HEK293 (cell line): ENCODE results near the gene MTERF4.

Experiments used
- CTCF ChIA-PET: fragments of 350-600 bp; formaldehyde crosslinking; extraction: SDS; loops from one replicate; lab custom pipeline; 2021; ENCODE audit warnings: antibody characterized with exemption; lab: Yijun Ruan, JAX
- POLR2A ChIA-PET: fragments of 300-600 bp; formaldehyde crosslinking; extraction: SDS; loops from one replicate; lab custom pipeline; 2020; ENCODE audit warnings: antibody characterized with exemption, inconsistent platforms; lab: Yijun Ruan, JAX
- H3K27ac ChIP-seq: fragments of 200-500 bp; sonication (Bioruptor generic); 2 replicates; pipeline ENCODE4 v1.5.1; 2014; ENCODE audit warnings: low read depth, low read length, control low read depth, inconsistent platforms; ENCODE audit errors: extremely low read depth
- H3K36me3 ChIP-seq, 2 experiments: fragments of 200-500 bp in 1 of 2; sonication (Bioruptor generic) in 1 of 2; 1 replicate in 1 of 2; 2 replicates in 1 of 2; pipeline ENCODE4 v1.5.1; 2014 to 2017; ENCODE audit warnings: inconsistent platforms in 2 of 2, low read length in 2 of 2; ENCODE audit not compliant: control insufficient read depth in 2 of 2, insufficient read depth in 1 of 2
- H3K4me1 ChIP-seq: fragments of 200-500 bp; sonication (Bioruptor generic); 2 replicates; pipeline ENCODE4 v1.5.1; 2014; ENCODE audit warnings: mild to moderate bottlenecking, low read length, inconsistent platforms; ENCODE audit not compliant: control insufficient read depth, insufficient read depth
- H3K4me3 ChIP-seq: 2 replicates; pipeline ENCODE4 v1.5.1; 2011; ENCODE audit warnings: low read depth, mild to moderate bottlenecking, control low read depth, low read length, moderate library complexity
- H3K9me3 ChIP-seq: fragments of 200-500 bp; sonication (Bioruptor generic); 2 replicates; pipeline ENCODE4 v1.5.1; 2014; ENCODE audit warnings: low read depth, low read length, inconsistent platforms; ENCODE audit not compliant: control insufficient read depth, insufficient read depth
- GLIS2 ChIP-seq: fragments of 450-650 bp; formaldehyde crosslinking; IDR thresholded peaks from 2 replicates; pipeline ENCODE4 v1.5.1; 2016; ENCODE audit warnings: missing biosample characterization, missing genetic modification characterization
- IKZF3 ChIP-seq: fragments of 450-650 bp; IDR thresholded peaks from 2 replicates; pipeline ENCODE4 v1.5.0; 2018; ENCODE audit warnings: missing biosample characterization, mild to moderate bottlenecking, missing genetic modification characterization, moderate library complexity
- OSR2 ChIP-seq: fragments of 450-650 bp; formaldehyde crosslinking; IDR thresholded peaks from 2 replicates; pipeline ENCODE4 v1.5.1; 2016; ENCODE audit warnings: missing biosample characterization, missing genetic modification characterization
- RBAK ChIP-seq: fragments of 450-650 bp; formaldehyde crosslinking; IDR thresholded peaks from 2 replicates; pipeline ENCODE4 v1.5.1; 2016; ENCODE audit warnings: missing biosample characterization, missing genetic modification characterization
- ZBTB21 ChIP-seq: fragments of 450-650 bp; formaldehyde crosslinking; IDR thresholded peaks from 2 replicates; pipeline ENCODE4 v1.5.1; 2017; ENCODE audit warnings: missing biosample characterization, missing genetic modification characterization
- ZNF132 ChIP-seq: fragments of 450-650 bp; formaldehyde crosslinking; IDR thresholded peaks from 2 replicates; pipeline ENCODE4 v1.5.1; 2017; ENCODE audit warnings: missing biosample characterization, missing genetic modification characterization, borderline replicate concordance
- ZNF146 ChIP-seq: fragments of 450-650 bp; formaldehyde crosslinking; IDR thresholded peaks from 2 replicates; pipeline ENCODE4 v1.5.1; 2016; ENCODE audit warnings: missing biosample characterization, missing genetic modification characterization
- ZNF202 ChIP-seq: fragments of 450-650 bp; formaldehyde crosslinking; IDR thresholded peaks from 2 replicates; pipeline ENCODE4 v1.5.1; 2016; ENCODE audit warnings: missing biosample characterization, missing genetic modification characterization, borderline replicate concordance
- ZNF416 ChIP-seq: fragments of 450-650 bp; formaldehyde crosslinking; IDR thresholded peaks from 2 replicates; pipeline ENCODE4 v1.5.1; 2016; ENCODE audit warnings: missing biosample characterization, missing genetic modification characterization
- ZNF514 ChIP-seq: fragments of 450-650 bp; formaldehyde crosslinking; IDR thresholded peaks from 2 replicates; pipeline ENCODE4 v1.5.1; 2016; ENCODE audit warnings: missing biosample characterization, missing genetic modification characterization
- ZNF521 ChIP-seq: fragments of 450-650 bp; formaldehyde crosslinking; IDR thresholded peaks from 2 replicates; pipeline ENCODE4 v1.5.1; 2017; ENCODE audit warnings: missing biosample characterization, mild to moderate bottlenecking, missing genetic modification characterization
- ZNF585B ChIP-seq: fragments of 450-650 bp; formaldehyde crosslinking; IDR thresholded peaks from 2 replicates; pipeline ENCODE4 v1.5.1; 2016; ENCODE audit warnings: missing biosample characterization, missing genetic modification characterization
- ZNF660 ChIP-seq: fragments of 450-650 bp; IDR thresholded peaks from 2 replicates; pipeline ENCODE4 v1.5.1; 2018; ENCODE audit warnings: missing biosample characterization, mild to moderate bottlenecking, missing genetic modification characterization
- ZNF677 ChIP-seq: fragments of 450-650 bp; IDR thresholded peaks from 2 replicates; pipeline ENCODE4 v1.5.0; 2018; ENCODE audit warnings: missing biosample characterization, mild to moderate bottlenecking, missing genetic modification characterization, moderate library complexity
- ZSCAN30 ChIP-seq: fragments of 450-650 bp; IDR thresholded peaks from 2 replicates; pipeline ENCODE4 v1.5.1; 2018; ENCODE audit warnings: missing biosample characterization, mild to moderate bottlenecking, missing genetic modification characterization, moderate library complexity
- TF ChIP-seq, protein P1 (sequence below): fragments of 450-650 bp; formaldehyde crosslinking; IDR thresholded peaks from 2 replicates; pipeline ENCODE4 v1.5.1; 2016; ENCODE audit warnings: missing biosample characterization, missing genetic modification characterization
- TF ChIP-seq, protein P2 (sequence below): fragments of 450-650 bp; formaldehyde crosslinking; IDR thresholded peaks from 2 replicates; pipeline ENCODE4 v1.5.1; 2016; ENCODE audit warnings: missing biosample characterization, missing genetic modification characterization, low read depth
- TF ChIP-seq, protein P3 (sequence below): fragments of 450-650 bp; formaldehyde crosslinking; IDR thresholded peaks from 2 replicates; pipeline ENCODE4 v1.5.1; 2016; ENCODE audit warnings: missing biosample characterization, missing genetic modification characterization
- TF ChIP-seq, protein P4 (sequence below): fragments of 450-650 bp; formaldehyde crosslinking; IDR thresholded peaks from 2 replicates; pipeline ENCODE4 v1.5.0; 2017; ENCODE audit warnings: missing biosample characterization, missing genetic modification characterization, borderline replicate concordance

Gene MTERF4

DNA sequence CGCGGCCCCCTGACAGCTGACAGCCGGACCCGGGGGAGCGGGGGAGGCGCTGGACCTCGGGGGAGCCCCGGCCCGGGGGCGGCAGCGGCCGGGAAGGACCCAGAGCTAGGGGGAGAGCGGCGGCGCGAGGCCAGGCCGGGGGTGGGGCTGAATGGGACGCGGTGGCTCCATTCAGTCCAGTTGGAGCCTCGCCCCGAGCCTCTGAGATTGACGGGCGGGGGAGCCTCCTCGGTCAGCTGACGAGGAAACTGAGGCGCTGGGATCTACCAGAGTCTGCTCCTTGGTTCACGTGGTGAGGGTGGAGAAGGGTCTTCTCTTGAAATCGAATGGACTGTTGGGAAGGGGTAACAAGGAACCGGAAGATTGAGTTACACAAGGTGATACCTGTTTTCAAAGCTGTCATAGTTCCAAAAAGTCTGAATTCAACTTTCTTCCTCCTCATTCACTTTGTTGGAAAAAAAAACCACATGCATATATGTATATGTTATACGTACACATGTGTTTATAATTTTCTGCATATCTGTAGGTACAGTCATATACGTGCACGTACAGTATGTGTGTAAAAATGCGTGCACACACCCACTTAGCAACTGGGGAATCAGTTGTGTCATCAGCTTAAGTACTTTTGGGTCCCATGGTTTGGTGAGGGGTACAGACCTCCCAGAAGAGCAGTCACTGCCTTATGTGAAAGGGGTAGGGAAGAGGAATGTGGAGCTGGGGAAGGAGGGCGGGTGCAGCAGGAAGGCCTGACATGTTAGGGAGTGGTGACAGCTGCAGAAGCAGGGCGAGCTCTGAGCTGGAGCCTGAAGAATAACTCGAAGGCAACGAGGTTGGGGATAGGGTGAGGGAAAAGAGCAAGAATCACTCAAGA lies 48.8 kb upstream of the MTERF4 start:
- peak overlapping the region; percentile 73; the same call in 1 of the 2 replicates for H3K27ac ChIP-seq
- ChIA-PET CTCF (interaction anchor here (1.3 kb wide), 1 partner anchor 73 kb away, joined by 4 read pairs; no protein-coding TSS in a partner anchor), POLR2A (interaction anchor here (1.2 to 2.7 kb wide), 4 partner anchors 13 to 150 kb away, joined by 3 to 13 read pairs (median 4); partner anchors contain the start of gene MTERF4)
- TF ChIP-seq IKZF3 (no peak), ZNF416 (no peak), ZBTB21 (tag by site-specific recombination) (no peak), ZNF585B (tag by site-specific recombination) (no peak), ZNF146 (no peak), ZNF514 (tag by site-specific recombination) (no peak), ZNF521 (tag by site-specific recombination) (no peak), RBAK (tag by site-specific recombination) (no peak), ZNF677 (no peak), GLIS2 (tag by site-specific recombination) (peak; percentile 32; the same call in 1 of the 2 replicates), ZNF660 (tag by site-specific recombination) (0 out of 2 replicates have a peak, but pooled peaks have one; percentile 43), ZNF132 (tag by site-specific recombination) (no peak), ZNF202 (tag by site-specific recombination) (no peak), ZSCAN30 (tag by site-specific recombination) (0 out of 2 replicates have a peak, but pooled peaks have one; percentile 10), OSR2 (tag by site-specific recombination) (no peak)
- TF ChIP-seq, protein P1, sequence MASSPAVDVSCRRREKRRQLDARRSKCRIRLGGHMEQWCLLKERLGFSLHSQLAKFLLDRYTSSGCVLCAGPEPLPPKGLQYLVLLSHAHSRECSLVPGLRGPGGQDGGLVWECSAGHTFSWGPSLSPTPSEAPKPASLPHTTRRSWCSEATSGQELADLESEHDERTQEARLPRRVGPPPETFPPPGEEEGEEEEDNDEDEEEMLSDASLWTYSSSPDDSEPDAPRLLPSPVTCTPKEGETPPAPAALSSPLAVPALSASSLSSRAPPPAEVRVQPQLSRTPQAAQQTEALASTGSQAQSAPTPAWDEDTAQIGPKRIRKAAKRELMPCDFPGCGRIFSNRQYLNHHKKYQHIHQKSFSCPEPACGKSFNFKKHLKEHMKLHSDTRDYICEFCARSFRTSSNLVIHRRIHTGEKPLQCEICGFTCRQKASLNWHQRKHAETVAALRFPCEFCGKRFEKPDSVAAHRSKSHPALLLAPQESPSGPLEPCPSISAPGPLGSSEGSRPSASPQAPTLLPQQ: peak; percentile 18; the same call in 1 of the 2 replicates
- TF ChIP-seq, protein P2, sequence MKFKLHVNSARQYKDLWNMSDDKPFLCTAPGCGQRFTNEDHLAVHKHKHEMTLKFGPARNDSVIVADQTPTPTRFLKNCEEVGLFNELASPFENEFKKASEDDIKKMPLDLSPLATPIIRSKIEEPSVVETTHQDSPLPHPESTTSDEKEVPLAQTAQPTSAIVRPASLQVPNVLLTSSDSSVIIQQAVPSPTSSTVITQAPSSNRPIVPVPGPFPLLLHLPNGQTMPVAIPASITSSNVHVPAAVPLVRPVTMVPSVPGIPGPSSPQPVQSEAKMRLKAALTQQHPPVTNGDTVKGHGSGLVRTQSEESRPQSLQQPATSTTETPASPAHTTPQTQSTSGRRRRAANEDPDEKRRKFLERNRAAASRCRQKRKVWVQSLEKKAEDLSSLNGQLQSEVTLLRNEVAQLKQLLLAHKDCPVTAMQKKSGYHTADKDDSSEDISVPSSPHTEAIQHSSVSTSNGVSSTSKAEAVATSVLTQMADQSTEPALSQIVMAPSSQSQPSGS (tag by site-specific recombination): no peak
- TF ChIP-seq, protein P3, sequence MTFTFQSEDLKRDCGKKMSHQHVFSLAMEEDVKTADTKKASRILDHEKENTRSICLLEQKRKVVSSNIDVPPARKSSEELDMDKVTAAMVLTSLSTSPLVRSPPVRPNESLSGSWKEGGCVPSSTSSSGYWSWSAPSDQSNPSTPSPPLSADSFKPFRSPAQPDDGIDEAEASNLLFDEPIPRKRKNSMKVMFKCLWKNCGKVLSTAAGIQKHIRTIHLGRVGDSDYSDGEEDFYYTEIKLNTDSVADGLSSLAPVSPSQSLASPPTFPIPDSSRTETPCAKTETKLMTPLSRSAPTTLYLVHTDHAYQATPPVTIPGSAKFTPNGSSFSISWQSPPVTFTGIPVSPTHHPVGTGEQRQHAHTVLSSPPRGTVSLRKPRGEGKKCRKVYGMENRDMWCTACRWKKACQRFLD (tag by site-specific recombination): no peak
- TF ChIP-seq, protein P4, sequence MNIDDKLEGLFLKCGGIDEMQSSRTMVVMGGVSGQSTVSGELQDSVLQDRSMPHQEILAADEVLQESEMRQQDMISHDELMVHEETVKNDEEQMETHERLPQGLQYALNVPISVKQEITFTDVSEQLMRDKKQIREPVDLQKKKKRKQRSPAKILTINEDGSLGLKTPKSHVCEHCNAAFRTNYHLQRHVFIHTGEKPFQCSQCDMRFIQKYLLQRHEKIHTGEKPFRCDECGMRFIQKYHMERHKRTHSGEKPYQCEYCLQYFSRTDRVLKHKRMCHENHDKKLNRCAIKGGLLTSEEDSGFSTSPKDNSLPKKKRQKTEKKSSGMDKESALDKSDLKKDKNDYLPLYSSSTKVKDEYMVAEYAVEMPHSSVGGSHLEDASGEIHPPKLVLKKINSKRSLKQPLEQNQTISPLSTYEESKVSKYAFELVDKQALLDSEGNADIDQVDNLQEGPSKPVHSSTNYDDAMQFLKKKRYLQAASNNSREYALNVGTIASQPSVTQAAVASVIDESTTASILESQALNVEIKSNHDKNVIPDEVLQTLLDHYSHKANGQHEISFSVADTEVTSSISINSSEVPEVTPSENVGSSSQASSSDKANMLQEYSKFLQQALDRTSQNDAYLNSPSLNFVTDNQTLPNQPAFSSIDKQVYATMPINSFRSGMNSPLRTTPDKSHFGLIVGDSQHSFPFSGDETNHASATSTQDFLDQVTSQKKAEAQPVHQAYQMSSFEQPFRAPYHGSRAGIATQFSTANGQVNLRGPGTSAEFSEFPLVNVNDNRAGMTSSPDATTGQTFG (tag by site-specific recombination): no peak
- peaks cover 0 to 25% of the 10 kb centered on the region in 2 experiments; a peak in 2 of 3 replicates for H3K36me3 ChIP-seq
- H3K4me1 ChIP-seq: no peaks in the 10 kb centered on the region
- peak overlapping the region; percentile 94 for H3K4me3 ChIP-seq
- H3K9me3 ChIP-seq: no peaks in the 10 kb centered on the region
